ENCODE data around the gene CIAPIN1.

The CIAPIN1 gene

GRCh38 chr16:57483725-57484514 is 36.7 kb upstream of the CIAPIN1 start:
- Histone ChIP-seq H3K27ac (replicated peaks) (no peak overlapping the region), H3K4me3 (replicated peaks; ENCODE audit: insufficient read depth, low read length) (no peak overlapping the region)

GRCh38 chr16:57482845-57483545 is 35.8 kb upstream of the CIAPIN1 start:
- no peak overlapping the region for H3K27ac ChIP-seq (replicated peaks)
- TF ChIP-seq SPI1 (IDR thresholded peaks at IDR 0.05; ENCODE audit: borderline replicate concordance, low read depth) (no peak), CTCF (IDR thresholded peaks at IDR 0.05; ENCODE audit: insufficient read depth, low read length) (no peak), POLR2AphosphoS5 (IDR thresholded peaks at IDR 0.05; ENCODE audit: low read depth) (no peak), GABPA (IDR thresholded peaks at IDR 0.05; ENCODE audit: low read depth) (no peak), REST (IDR thresholded peaks at IDR 0.05; ENCODE audit: insufficient replicate concordance, low read depth) (no peak)

More at GRCh38 chr16:57483725-57484514, 36.7 kb upstream of the CIAPIN1 start:
- peaks cover 8% of the 10 kb centered on the region for H3K27me3 ChIP-seq (ENCODE audit: insufficient read depth, poor library complexity, severe bottlenecking)
- DNase-seq (ENCODE audit: low read depth in 1 of 2, low spot score in 1 of 2) = no peak
- TF ChIP-seq GABPA (IDR thresholded peaks at IDR 0.05; ENCODE audit: low read depth) = no peak
- TF ChIP-seq CTCF (IDR thresholded peaks at IDR 0.05; ENCODE audit: insufficient read depth, low read length) = no peak
- no peak for TF ChIP-seq SPI1 (IDR thresholded peaks at IDR 0.05; ENCODE audit: borderline replicate concordance, low read depth)
- TF ChIP-seq REST (IDR thresholded peaks at IDR 0.05; ENCODE audit: insufficient replicate concordance, low read depth) = no peak
- no peak for TF ChIP-seq POLR2AphosphoS5 (IDR thresholded peaks at IDR 0.05; ENCODE audit: low read depth)

GRCh38 chr16:57481421-57481820 is 34.2 kb upstream of the CIAPIN1 start:
- TF ChIP-seq SPI1 (IDR thresholded peaks at IDR 0.05; ENCODE audit: borderline replicate concordance, low read depth) = no peak
- TF ChIP-seq POLR2AphosphoS5 (IDR thresholded peaks at IDR 0.05; ENCODE audit: low read depth) = no peak
- no peak for TF ChIP-seq CTCF (IDR thresholded peaks at IDR 0.05; ENCODE audit: insufficient read depth, low read length)
- no peak for TF ChIP-seq REST (IDR thresholded peaks at IDR 0.05; ENCODE audit: insufficient replicate concordance, low read depth)
- TF ChIP-seq GABPA (IDR thresholded peaks at IDR 0.05; ENCODE audit: low read depth) = no peak
- DNase-seq (ENCODE audit: low read depth in 1 of 2, low spot score in 1 of 2) = no peak
- Histone ChIP-seq H3K27ac (replicated peaks) (no peak overlapping the region), H3K4me3 (replicated peaks; ENCODE audit: insufficient read depth, low read length) (no peak overlapping the region), H3K27me3 (ENCODE audit: insufficient read depth, poor library complexity, severe bottlenecking) (peaks cover 8% of the 10 kb centered on the region)

More at GRCh38 chr16:57482845-57483545, 35.8 kb upstream of the CIAPIN1 start:
- peaks cover 8% of the 10 kb centered on the region for H3K27me3 ChIP-seq (ENCODE audit: insufficient read depth, poor library complexity, severe bottlenecking)
- H3K4me3 ChIP-seq (replicated peaks; ENCODE audit: insufficient read depth, low read length) = no peak overlapping the region
- no peak for DNase-seq (ENCODE audit: low read depth in 1 of 2, low spot score in 1 of 2)
